Ramos (cell line): ENCODE results near the gene AIPL1.

Experiments used
- in situ Hi-C: fragments of 300-500 bp; cut with MboI; formaldehyde crosslinking; loops from one replicate; pipeline ENCODE4 v1.14.3; 2022; ENCODE audit warnings: low sequenced_read_pairs; ENCODE audit not compliant: unreplicated experiment

AIPL1 gene

DNA sequence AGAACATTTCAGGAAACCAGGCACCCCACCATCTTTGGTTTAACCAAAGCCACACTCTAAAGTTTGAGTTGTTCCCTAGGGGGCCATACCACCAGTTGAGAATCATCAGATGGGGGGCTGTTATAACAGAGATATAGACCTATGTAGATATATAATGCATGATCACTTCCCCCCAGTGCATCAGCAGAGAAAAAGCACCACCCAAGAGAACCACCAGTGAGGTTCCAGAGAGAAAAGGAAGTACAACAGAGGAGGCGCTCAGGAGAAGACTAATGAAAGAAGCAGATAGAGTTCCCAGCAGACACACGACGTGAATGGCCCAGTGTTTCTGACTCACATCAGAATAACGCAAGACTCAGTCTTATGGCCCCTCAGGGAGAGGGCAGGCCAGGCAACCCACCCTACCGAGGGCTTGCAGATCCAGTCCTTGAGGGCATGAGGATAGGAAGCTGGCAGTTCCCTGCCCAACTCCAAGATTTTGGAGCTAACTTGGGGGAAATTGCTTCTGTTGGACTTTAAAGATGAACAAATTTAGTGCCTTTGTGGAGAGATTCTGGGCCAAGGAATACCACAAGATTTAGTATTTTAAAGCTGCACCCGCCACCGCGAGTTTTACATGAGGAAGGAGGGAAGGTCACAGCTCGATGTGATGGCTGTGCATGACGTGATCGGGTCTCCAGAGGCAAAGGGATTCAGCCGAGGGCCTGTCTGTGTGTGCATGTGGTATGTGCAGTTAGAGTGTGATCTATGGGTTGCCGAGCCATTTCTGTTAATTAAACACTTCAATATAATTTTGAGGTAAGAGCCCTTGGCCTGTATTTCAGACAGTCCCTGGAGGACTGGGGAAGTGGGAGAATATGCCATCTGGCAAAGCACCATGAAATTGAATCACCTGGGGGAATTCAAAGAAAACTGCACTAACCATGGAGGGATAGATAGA is 53.1 kb downstream of the AIPL1 start:
- in situ Hi-C loops, result no loop called here

DNA sequence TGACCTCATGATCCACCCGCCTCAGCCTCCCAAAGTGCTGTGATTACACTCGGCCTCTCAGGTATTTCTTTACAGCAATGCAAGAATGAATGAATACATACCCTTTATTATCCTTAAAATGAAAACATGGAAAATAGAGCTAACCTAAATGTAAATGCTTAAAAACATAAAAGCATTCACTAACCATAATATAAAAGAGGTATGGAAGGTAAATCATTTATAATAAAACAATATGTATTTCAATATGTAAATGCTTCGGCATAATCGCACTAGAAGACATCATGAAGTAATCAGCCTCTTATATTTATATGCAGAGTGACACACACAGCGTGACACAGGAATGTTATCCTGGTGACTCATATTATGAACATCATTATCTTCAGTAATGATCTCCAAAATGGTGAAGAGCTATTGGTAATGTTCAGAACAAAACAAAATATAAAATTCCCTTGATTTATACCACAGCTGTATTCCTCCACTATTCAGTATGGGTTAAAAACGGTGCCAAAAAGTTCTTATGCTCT is 53.9 kb downstream of the AIPL1 start:
- in situ Hi-C loops, result no loop called here

DNA sequence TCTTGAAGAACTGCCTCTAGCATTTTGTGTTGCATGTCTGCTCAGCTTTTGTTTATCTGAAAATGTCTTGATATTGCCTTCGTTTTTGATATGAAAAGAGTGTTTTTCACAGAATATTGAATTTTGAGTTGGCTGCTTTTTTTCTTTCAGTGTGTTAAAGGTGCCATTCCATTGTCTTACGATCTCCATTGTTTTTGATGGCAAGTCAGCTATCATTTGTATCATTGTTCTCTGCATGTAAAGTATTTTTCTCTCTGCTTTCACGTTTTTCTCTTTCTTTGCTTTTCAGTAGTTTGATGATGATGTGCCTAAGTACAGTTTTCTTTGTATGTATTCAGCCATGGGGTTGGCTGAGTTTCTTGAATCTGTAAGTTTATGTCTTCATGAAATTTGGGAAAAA is 57.0 kb downstream of the AIPL1 start:
- in situ Hi-C loops, result no loop called here

DNA sequence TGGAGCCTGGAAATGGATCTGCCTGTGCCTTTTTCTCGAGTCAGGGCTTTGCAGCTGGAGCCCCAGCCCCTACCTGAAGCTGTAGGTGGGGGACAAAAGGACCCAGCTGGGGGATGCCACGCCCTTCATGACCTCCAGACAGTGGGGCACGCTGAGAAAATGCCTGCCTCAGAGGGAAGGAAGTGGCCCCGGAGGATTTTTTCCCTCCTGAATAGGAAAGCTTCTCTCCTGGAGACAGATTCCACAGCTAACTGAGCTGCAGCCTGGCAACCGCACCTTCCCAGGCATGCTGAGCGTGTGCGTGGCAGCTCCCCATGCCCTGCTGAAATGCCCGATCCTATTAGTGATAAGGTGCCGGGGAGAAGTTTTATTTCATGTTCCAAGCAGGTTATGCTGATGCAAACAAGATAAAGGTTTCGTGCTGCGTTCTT is 58.0 kb downstream of the AIPL1 start:
- in situ Hi-C loops, result no loop called here

DNA sequence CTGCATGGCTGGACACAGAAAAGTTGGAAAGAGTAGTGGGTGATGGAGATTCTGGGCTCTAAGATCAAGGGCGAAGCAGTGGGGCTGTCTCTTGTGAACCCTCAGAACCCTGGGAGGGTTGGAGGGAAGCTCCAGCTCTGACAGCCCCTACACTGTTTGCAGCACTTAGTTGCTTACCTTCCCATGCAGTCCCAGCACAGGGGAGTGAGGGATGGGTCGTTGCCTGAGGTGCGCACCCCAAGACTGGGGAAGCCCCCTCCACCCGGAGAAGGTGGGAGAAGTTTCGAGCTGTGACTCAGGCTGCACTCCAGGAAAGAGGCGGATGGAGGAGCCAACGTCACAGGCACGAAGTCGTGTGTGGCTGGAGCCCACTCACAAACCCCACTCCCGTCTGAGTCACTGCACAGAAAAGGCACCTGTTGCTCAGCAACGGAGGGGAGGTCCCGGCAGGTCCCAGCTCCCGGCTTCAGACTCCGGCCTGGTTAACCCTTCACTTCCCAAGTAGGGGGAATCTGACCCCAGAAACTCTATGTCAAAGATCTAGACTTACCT is 60.1 kb downstream of the AIPL1 start:
- in situ Hi-C loops, result no loop called here

DNA sequence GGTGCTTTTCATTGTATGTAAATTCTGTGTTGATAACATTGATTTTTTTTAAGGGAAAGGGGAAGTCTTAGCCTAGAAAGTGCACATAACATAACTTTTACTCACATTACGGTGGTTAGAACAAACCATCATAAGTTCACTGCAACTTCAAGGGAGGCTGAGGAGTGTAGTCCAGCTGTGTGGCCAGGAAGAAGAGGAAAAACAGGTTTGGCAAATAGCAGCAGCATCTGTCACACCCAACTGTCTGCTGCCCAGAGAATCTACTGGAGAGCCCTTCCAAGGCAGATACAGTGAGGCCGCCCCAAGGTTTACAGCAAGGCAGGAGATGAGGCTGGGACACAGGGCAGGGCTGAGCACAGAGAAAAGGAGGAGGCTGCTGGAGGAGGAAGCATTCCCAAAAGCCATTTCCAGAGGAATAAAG is 60.6 kb downstream of the AIPL1 start:
- in situ Hi-C loops, result no loop called here
